Body of pancreas (tissue), 4 donors: ENCODE measurements around the gene RBX1.

ENCODE experiments used
- POLR2A ChIP-seq, 3 donors: fragments of 450-650 bp; IDR thresholded peaks; one replicate each; pipeline ENCODE4 v1.6.1; 2016; ENCODE audit warnings: antibody characterized with exemption in 3 of 3, mild to moderate bottlenecking in 2 of 3
- TF ChIP-seq, protein P1 (sequence below), 7 experiments: fragments of 450-650 bp in 4 of 7; fragments of 200-600 bp in 3 of 7; sonication (generic) in 3 of 7; IDR thresholded peaks; one replicate each; pipeline ENCODE4 v1.5.1; 2016 to 2019; ENCODE audit warnings: antibody characterized with exemption in 7 of 7

DNA sequence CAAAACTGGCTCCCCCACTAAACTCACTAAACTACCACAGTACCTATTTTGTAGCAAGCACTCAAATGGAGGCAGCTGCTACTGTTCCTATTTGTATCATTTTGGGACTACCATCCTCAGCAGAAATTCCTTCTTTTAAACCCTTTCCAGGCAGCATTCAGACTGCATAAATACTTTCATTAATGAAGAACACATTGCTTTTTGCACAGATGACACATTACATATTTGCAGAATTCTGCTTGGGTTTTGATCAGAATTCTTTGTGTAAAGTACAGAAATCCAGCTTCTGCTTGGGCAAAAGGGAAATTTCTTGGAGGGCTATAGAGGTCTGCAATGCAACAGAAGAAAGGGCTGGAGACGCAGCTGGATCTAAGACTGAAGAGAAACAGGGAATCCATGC lies 24.2 kb downstream of the RBX1 start:
- TF ChIP-seq, protein P1, sequence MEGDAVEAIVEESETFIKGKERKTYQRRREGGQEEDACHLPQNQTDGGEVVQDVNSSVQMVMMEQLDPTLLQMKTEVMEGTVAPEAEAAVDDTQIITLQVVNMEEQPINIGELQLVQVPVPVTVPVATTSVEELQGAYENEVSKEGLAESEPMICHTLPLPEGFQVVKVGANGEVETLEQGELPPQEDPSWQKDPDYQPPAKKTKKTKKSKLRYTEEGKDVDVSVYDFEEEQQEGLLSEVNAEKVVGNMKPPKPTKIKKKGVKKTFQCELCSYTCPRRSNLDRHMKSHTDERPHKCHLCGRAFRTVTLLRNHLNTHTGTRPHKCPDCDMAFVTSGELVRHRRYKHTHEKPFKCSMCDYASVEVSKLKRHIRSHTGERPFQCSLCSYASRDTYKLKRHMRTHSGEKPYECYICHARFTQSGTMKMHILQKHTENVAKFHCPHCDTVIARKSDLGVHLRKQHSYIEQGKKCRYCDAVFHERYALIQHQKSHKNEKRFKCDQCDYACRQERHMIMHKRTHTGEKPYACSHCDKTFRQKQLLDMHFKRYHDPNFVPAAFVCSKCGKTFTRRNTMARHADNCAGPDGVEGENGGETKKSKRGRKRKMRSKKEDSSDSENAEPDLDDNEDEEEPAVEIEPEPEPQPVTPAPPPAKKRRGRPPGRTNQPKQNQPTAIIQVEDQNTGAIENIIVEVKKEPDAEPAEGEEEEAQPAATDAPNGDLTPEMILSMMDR (IDR thresholded peaks at IDR 0.05) = no peak
- no peak for TF ChIP-seq POLR2A (IDR thresholded peaks at IDR 0.05)
